ENCODE results near the gene SYNGAP1. TPM values are rescaled to one million over a fixed set of nuclear protein-coding genes. Genes with fewer than 3 reads are reported as not detected.

Gene SYNGAP1
- total and polyA plus RNA-seq, 2 of the 4 experiments (the other 2 are of a cell fraction) = 1.4 to 17.0 TPM

GRCh38 chr6:33430334-33430733 is 10.5 kb downstream of the SYNGAP1 start:
- no peak overlapping the region for H2BK15ac ChIP-seq (ENCODE audit: low read depth, low read length)
- no peak overlapping the region; the same call in 1 of the 2 replicates for H2AK5ac ChIP-seq (ENCODE audit: low read depth, low read length)
- no peak overlapping the region for H3K14ac ChIP-seq (replicated peaks; ENCODE audit: low read depth, low read length)
- H3K9ac ChIP-seq (ENCODE audit: low read depth, low read length) = no peak overlapping the region
- BruUV-seq (replicated peaks) = no TSS peak
- no peak overlapping the region for H3K4me3 ChIP-seq (ENCODE audit: insufficient read depth, low read depth, low read length)
- H2AK9ac ChIP-seq (replicated peaks; ENCODE audit: low read depth, low read length, poor library complexity) = no peak overlapping the region
- in situ Hi-C loops (cut with MboI; ENCODE audit: low sequenced_read_pairs) = no loop called here
- peaks cover 41% of the 10 kb centered on the region for H4K20me1 ChIP-seq (ENCODE audit: insufficient read depth, low read length)
- H3K18ac ChIP-seq (ENCODE audit: low read depth, low read length) = no peak overlapping the region
- intact Hi-C loops (cut with micrococcal nuclease) = no loop called here
- no peak for ATAC-seq (ENCODE audit: low read depth)
- peaks cover 24 to 90% of the 10 kb centered on the region in 2 experiments for H3K79me1 ChIP-seq (ENCODE audit: low read depth in 1 of 2, low read length in 2 of 2)
- H4K91ac ChIP-seq (ENCODE audit: insufficient read depth, low read depth, low read length) = no peak overlapping the region
- no peak overlapping the region for H2BK20ac ChIP-seq (ENCODE audit: low read depth, low read length)
- H4K5ac ChIP-seq (ENCODE audit: low read depth, low read length) = no peak overlapping the region
- no peak overlapping the region for H3K4ac ChIP-seq (ENCODE audit: low read depth, low read length)
- H2BK120ac ChIP-seq (ENCODE audit: low read depth, low read length) = no peak overlapping the region
- H2BK5ac ChIP-seq (ENCODE audit: low read depth, low read length, poor library complexity, severe bottlenecking) = no peak overlapping the region
- H3K36me3 ChIP-seq (ENCODE audit: control insufficient read depth, insufficient read depth, low read length) = peaks cover 11% of the 10 kb centered on the region
- dilution Hi-C loops (cut with HindIII; ENCODE audit: low sequenced_read_pairs, unreplicated experiment) = no loop called here
- no peak overlapping the region for H4K8ac ChIP-seq (ENCODE audit: low read depth in 2 of 2, low read length in 2 of 2)
- DNase-seq = no peak
- peaks cover 32% of the 10 kb centered on the region for H3K4me1 ChIP-seq (ENCODE audit: control insufficient read depth, insufficient read depth, low read length)
- H3K56ac ChIP-seq (ENCODE audit: extremely low read depth, insufficient read depth, low read length) = no peak overlapping the region
- POLR2A ChIA-PET (ENCODE audit: unreplicated experiment) = no interaction called here
- peak; percentile 36 for TF ChIP-seq CEBPB (IDR thresholded peaks at IDR 0.05; ENCODE audit: low read depth, low read length)
- TF ChIP-seq RCOR1 (IDR thresholded peaks at IDR 0.05; ENCODE audit: insufficient replicate concordance, low read length) = no peak
- H2AFZ ChIP-seq (replicated peaks; ENCODE audit: low read length, poor library complexity) = no peak overlapping the region
- H3K27me3 ChIP-seq (ENCODE audit: control insufficient read depth, insufficient read depth, low read length) = no peaks in the 10 kb centered on the region
- WGBS, 2 experiments (ENCODE audit: extremely low coverage in 2 of 2, insufficient read length in 1 of 2) = no CpG with 5 or more reads among the region's 2 CpGs
- no peak overlapping the region for H3K27ac ChIP-seq (ENCODE audit: insufficient read depth, low read length)
- H3K9me3 ChIP-seq (ENCODE audit: control insufficient read depth, insufficient read depth, low read length) = no peaks in the 10 kb centered on the region
- H3K4me2 ChIP-seq (ENCODE audit: low read depth, low read length) = no peak overlapping the region
- peak overlapping the region; percentile 12; the same call in 1 of the 2 replicates for H3K23ac ChIP-seq (ENCODE audit: low read depth, low read length)
- peaks cover 28% of the 10 kb centered on the region for H3K9me1 ChIP-seq (ENCODE audit: insufficient read depth, low read length)
- CTCF ChIA-PET = no interaction called here
